ENCODE measurements around the gene PTPRK. TPM values are rescaled to one million over a fixed set of nuclear protein-coding genes. Genes with fewer than 3 reads are reported as not detected.

Gene PTPRK
- total RNA-seq, 2 donors from 2014 or later = 94.1 to 117 TPM

- DNase-seq = no peak
- intact Hi-C loops (cut with DNase I) = no loop called here
- Histone ChIP-seq H3K27ac (no peak overlapping the region), H3K27me3 (no peaks in the 10 kb centered on the region), H3K4me3 (no peak overlapping the region), H3K4me1 (no peaks in the 10 kb centered on the region), H3K9ac (ENCODE audit: low read depth in 2 of 2, low read length in 2 of 2) (no peak overlapping the region), H3K36me3 (no peaks in the 10 kb centered on the region), H3K9me3 (no peaks in the 10 kb centered on the region)
- TF ChIP-seq, protein P1, sequence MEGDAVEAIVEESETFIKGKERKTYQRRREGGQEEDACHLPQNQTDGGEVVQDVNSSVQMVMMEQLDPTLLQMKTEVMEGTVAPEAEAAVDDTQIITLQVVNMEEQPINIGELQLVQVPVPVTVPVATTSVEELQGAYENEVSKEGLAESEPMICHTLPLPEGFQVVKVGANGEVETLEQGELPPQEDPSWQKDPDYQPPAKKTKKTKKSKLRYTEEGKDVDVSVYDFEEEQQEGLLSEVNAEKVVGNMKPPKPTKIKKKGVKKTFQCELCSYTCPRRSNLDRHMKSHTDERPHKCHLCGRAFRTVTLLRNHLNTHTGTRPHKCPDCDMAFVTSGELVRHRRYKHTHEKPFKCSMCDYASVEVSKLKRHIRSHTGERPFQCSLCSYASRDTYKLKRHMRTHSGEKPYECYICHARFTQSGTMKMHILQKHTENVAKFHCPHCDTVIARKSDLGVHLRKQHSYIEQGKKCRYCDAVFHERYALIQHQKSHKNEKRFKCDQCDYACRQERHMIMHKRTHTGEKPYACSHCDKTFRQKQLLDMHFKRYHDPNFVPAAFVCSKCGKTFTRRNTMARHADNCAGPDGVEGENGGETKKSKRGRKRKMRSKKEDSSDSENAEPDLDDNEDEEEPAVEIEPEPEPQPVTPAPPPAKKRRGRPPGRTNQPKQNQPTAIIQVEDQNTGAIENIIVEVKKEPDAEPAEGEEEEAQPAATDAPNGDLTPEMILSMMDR (IDR thresholded peaks at IDR 0.05) = no peak
These were observed 36.7 kb upstream of the PTPRK start for GRCh38 chr6:128557081-128557480.

GRCh38 chr6:128554302-128554701, 33.9 kb upstream of the PTPRK start:
- no peak for DNase-seq
- Histone ChIP-seq H3K4me1 (no peaks in the 10 kb centered on the region), H3K4me3 (no peak overlapping the region), H3K27ac (no peak overlapping the region), H3K9me3 (no peaks in the 10 kb centered on the region), H3K27me3 (no peaks in the 10 kb centered on the region), H3K36me3 (no peaks in the 10 kb centered on the region), H3K9ac (ENCODE audit: low read depth in 2 of 2, low read length in 2 of 2) (no peak overlapping the region)
- TF ChIP-seq, protein P1 (IDR thresholded peaks at IDR 0.05) = no peak
- intact Hi-C loops (cut with DNase I) = no loop called here

- no peak overlapping the region for H3K9ac ChIP-seq (ENCODE audit: low read depth in 2 of 2, low read length in 2 of 2)
- DNase-seq = no peak
- H3K4me3 ChIP-seq = no peak overlapping the region
- H3K9me3 ChIP-seq = no peaks in the 10 kb centered on the region
- no peaks in the 10 kb centered on the region for H3K4me1 ChIP-seq
- intact Hi-C loops (cut with DNase I) = no loop called here
- no peak overlapping the region for H3K27ac ChIP-seq
- H3K36me3 ChIP-seq = no peaks in the 10 kb centered on the region
- H3K27me3 ChIP-seq = no peaks in the 10 kb centered on the region
- TF ChIP-seq, protein P1 (IDR thresholded peaks at IDR 0.05) = no peak
These were observed 20.9 kb upstream of the PTPRK start for GRCh38 chr6:128541261-128541660.

GRCh38 chr6:128538763-128539162, 18.4 kb upstream of the PTPRK start:
- no peaks in the 10 kb centered on the region for H3K4me1 ChIP-seq
- H3K9me3 ChIP-seq = no peaks in the 10 kb centered on the region
- TF ChIP-seq, protein P1 (IDR thresholded peaks at IDR 0.05) = no peak
- H3K9ac ChIP-seq (ENCODE audit: low read depth in 2 of 2, low read length in 2 of 2) = no peak overlapping the region
- intact Hi-C loops (cut with DNase I) = no loop called here
- no peak for DNase-seq
- no peak overlapping the region for H3K4me3 ChIP-seq
- H3K27me3 ChIP-seq = no peaks in the 10 kb centered on the region
- no peak overlapping the region for H3K27ac ChIP-seq
- H3K36me3 ChIP-seq = no peaks in the 10 kb centered on the region

- Histone ChIP-seq H3K9ac (ENCODE audit: low read depth in 2 of 2, low read length in 2 of 2) (no peak overlapping the region), H3K27ac (no peak overlapping the region), H3K27me3 (no peaks in the 10 kb centered on the region), H3K36me3 (no peaks in the 10 kb centered on the region), H3K4me1 (no peaks in the 10 kb centered on the region), H3K9me3 (no peaks in the 10 kb centered on the region), H3K4me3 (no peak overlapping the region)
- DNase-seq = no peak
- intact Hi-C loops (cut with DNase I) = no loop called here
- TF ChIP-seq, protein P1 (IDR thresholded peaks at IDR 0.05) = no peak
These were observed 12.4 kb upstream of the PTPRK start for GRCh38 chr6:128532827-128533226.

DNA sequence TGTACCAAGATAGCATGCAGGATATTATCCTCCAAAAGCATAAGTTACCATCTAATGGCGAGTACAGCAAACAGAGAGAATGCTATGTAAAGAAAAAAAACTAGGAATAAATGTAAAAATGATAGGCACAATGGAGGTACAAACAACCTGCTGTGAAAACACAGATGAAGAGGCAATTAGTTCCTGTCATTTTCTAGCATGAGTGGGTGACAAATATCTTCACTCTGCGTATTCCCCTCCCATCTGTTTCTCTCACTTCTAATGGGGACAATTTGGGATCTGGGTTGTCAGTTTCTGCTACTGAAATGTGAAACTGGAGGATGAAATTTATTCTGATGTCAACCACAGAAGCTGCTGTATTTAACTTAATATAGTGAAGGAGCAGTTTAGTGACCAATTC, 11.7 kb upstream of the PTPRK start:
- Histone ChIP-seq H3K27ac (no peak overlapping the region), H3K9me3 (no peaks in the 10 kb centered on the region), H3K4me1 (no peaks in the 10 kb centered on the region), H3K4me3 (no peak overlapping the region), H3K9ac (ENCODE audit: low read depth in 2 of 2, low read length in 2 of 2) (no peak overlapping the region), H3K36me3 (no peaks in the 10 kb centered on the region), H3K27me3 (no peaks in the 10 kb centered on the region)
- TF ChIP-seq, protein P1 (IDR thresholded peaks at IDR 0.05) = no peak
- DNase-seq = no peak
- intact Hi-C loops (cut with DNase I) = no loop called here

All from colonic mucosa (tissue), 4 donors.